OCI-LY7 (cell line): ENCODE results near the gene FBXO27.

ENCODE experiments used
- EZH2phosphoT487 ChIP-seq: fragments of 200-600 bp; sonication (generic); IDR thresholded peaks from 2 replicates; pipeline ENCODE4 v1.6.1; 2018; ENCODE audit warnings: low read depth, borderline replicate concordance, mild to moderate bottlenecking, mixed run types, antibody characterized with exemption, low read length, moderate library complexity, mixed read lengths
- TF ChIP-seq, protein P1 (sequence below): fragments of 200-600 bp; sonication (generic); conservative IDR thresholded peaks from 2 replicates; pipeline ENCODE4 v1.5.1; 2014; ENCODE audit warnings: mild to moderate bottlenecking, antibody characterized with exemption, low read length, moderate library complexity, mixed read lengths

DNA sequence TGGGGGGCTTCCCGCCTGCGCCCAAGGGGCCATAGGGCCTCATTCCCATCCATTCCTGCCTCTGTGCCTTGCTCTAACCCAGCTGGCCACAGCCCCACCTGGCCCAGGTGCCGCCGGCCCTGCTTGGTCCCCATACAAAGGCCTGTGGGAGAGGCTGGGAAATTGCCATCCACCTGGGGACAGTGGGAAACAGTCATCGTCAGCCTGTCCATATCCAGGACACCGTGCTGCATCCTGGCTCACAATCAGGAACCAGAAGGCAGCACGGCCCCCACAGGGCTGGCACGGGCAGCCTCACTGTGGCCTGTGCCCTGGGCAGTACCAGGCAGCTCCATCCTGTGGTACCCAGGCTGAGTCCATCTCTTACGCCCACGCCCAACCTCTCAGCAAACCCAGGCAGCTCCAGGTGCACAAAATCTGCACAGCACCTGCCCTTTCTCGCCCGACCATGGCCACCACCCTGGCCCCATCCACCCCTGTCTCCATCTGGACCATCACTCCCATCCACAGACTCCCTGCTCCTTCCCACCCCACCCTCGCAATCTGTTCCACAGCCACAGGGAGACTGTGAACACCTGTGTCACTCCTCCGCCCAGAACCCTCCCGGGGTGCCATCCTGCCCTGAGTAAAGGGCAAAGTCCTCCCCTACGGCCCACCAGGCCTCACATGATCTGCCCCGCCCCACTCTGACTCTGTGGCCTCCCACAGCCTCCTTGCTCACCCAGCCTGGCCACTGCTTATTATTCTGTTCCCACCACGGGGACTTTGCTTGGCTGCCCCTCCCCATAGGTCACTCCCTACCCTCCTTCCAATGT is 21.1 kb upstream of the FBXO27 start:
- TF ChIP-seq, protein P1, sequence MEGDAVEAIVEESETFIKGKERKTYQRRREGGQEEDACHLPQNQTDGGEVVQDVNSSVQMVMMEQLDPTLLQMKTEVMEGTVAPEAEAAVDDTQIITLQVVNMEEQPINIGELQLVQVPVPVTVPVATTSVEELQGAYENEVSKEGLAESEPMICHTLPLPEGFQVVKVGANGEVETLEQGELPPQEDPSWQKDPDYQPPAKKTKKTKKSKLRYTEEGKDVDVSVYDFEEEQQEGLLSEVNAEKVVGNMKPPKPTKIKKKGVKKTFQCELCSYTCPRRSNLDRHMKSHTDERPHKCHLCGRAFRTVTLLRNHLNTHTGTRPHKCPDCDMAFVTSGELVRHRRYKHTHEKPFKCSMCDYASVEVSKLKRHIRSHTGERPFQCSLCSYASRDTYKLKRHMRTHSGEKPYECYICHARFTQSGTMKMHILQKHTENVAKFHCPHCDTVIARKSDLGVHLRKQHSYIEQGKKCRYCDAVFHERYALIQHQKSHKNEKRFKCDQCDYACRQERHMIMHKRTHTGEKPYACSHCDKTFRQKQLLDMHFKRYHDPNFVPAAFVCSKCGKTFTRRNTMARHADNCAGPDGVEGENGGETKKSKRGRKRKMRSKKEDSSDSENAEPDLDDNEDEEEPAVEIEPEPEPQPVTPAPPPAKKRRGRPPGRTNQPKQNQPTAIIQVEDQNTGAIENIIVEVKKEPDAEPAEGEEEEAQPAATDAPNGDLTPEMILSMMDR: no peak
- TF ChIP-seq EZH2phosphoT487: no peak
